GM18867 (cell line): Measurements from ENCODE around the gene EXOC3L1.

Experiments
- ATAC-seq: cut with Tn5 transposase; IDR thresholded peaks from one replicate; pipeline ENCODE4 v1.9.1; 2021; ENCODE audit warnings: mild to moderate bottlenecking, moderate library complexity; ENCODE audit not compliant: unreplicated experiment

EXOC3L1 gene

GRCh38 chr16:67199011-67199807, 9.3 kb upstream of the EXOC3L1 start, which contains the start of gene ELMO3:
ELMO3 (plus strand) TSS chr16:67199131; CDS start chr16:67199327, 196 bp downstream.
- no peak for ATAC-seq

- no peak for ATAC-seq
Measured at GRCh38 chr16:67198238-67198734, 8.3 kb upstream of the EXOC3L1 start.

GRCh38 chr16:67197704-67198103, 7.8 kb upstream of the EXOC3L1 start:
- ATAC-seq = no peak

- no peak for ATAC-seq
Measured at GRCh38 chr16:67196881-67197280, 6.9 kb upstream of the EXOC3L1 start.

GRCh38 chr16:67195676-67196075, 5.7 kb upstream of the EXOC3L1 start:
- ATAC-seq = no peak

GRCh38 chr16:67194260-67194659, 4.3 kb upstream of the EXOC3L1 start:
- ATAC-seq = no peak

- no peak for ATAC-seq
Measured at GRCh38 chr16:67193536-67193935, 3.6 kb upstream of the EXOC3L1 start.

GRCh38 chr16:67192781-67193361, 2.9 kb upstream of the EXOC3L1 start:
- ATAC-seq = no peak

- ATAC-seq = peak; percentile 89
Measured at GRCh38 chr16:67191995-67192681, 2.2 kb upstream of the EXOC3L1 start, which contains the start of gene E2F4. E2F4 (plus strand) TSS chr16:67192155; CDS start chr16:67192228, 73 bp downstream.

GRCh38 chr16:67191411-67191994, 1.6 kb upstream of the EXOC3L1 start:
- no peak for ATAC-seq

- ATAC-seq = no peak
Measured at GRCh38 chr16:67190448-67191399, 788 bp upstream of the EXOC3L1 start.

- no peak for ATAC-seq
Measured at GRCh38 chr16:67188798-67189197, 1.1 kb downstream of the EXOC3L1 start.

GRCh38 chr16:67188323-67188722, 1.6 kb downstream of the EXOC3L1 start:
- no peak for ATAC-seq

GRCh38 chr16:67187175-67187890, 2.6 kb downstream of the EXOC3L1 start:
- no peak for ATAC-seq

GRCh38 chr16:67186550-67186950, 3.4 kb downstream of the EXOC3L1 start:
- ATAC-seq = no peak

GRCh38 chr16:67185651-67186134, 4.2 kb downstream of the EXOC3L1 start:
- ATAC-seq = no peak

GRCh38 chr16:67184995-67185650, 4.8 kb downstream of the EXOC3L1 start:
- ATAC-seq = peak; percentile 21

GRCh38 chr16:67184453-67184994, 5.4 kb downstream of the EXOC3L1 start:
- peak; percentile 4 for ATAC-seq
